ENCODE results near the gene TPCN2. TPM values are rescaled to one million over a fixed set of nuclear protein-coding genes. Genes with fewer than 3 reads are reported as not detected.

TPCN2 gene
- total and polyA plus RNA-seq, 4 donors: 6.4 to 20.8 (median 12.1) TPM

DNA sequence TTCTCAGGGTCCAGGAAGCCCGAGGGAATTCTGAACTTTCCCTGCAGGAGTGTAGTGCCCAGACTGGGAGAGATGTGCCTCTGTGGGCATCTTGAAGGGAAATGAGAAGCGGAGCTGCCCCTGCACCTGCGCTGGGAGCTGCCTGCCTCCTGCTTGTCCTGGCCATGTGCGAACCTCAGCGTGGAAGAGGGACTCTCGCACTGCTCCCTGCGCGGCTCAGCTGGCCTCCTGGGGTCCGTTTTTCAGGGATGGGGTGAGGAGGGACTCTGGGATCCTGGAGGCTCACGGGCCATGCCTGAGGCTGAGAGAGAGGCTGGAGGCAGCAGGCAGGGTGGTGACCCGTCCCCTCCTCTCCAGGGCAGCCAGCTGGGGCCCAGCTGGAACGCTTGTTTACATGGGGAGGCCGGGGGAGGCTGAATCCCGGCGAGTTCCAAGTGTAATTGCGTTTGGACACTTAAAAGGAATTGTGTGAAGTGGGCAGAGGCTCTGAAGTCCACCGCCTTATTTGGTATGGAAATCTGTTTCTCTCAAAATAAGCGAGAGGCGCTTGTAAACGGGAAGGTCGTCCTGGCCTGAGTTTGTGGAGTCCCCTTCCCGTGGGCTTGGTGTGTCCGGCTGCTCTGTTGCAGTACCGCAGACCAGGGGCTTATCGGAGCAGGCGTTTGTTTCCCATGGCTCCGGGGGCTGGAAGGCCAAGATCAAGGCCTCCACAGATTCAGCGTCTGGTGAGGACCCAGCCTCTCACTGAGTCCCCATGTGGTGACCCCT is 34.5 kb upstream of the TPCN2 start:
- no peak for DNase-seq (ENCODE audit: low spot score)
- WGBS: 70% methylated on average over 28 of the region's 28 CpGs
- Histone ChIP-seq H3K9ac (ENCODE audit: low read depth in 1 of 2, low read length in 2 of 2) (no peak overlapping the region), H3K27me3 (ENCODE audit: control insufficient read depth in 4 of 4, insufficient read depth in 4 of 4, low read length in 3 of 4) (no peaks in the 10 kb centered on the region), H3K36me3 (ENCODE audit: control insufficient read depth in 4 of 4, insufficient read depth in 3 of 4, low read depth in 1 of 4, low read length in 3 of 4) (no peaks in the 10 kb centered on the region), H3K4me3 (ENCODE audit: low read depth in 1 of 3, low read length in 3 of 3) (no peak overlapping the region), H3K4me1 (ENCODE audit: control insufficient read depth in 4 of 4, insufficient read depth in 4 of 4, low read length in 3 of 4) (peaks cover 17 to 34% (median 20%) of the 10 kb centered on the region in 4 donors), H3K27ac (ENCODE audit: low read depth in 1 of 2, low read length in 2 of 2) (peak overlapping the region; percentile 43 to 50), H3K9me3 (ENCODE audit: control insufficient read depth in 4 of 4, low read length in 3 of 4) (no peaks in the 10 kb centered on the region)
- peak; percentile 20 for TF ChIP-seq NR2F2 (IDR thresholded peaks at IDR 0.05)
- no peak for TF ChIP-seq RAD21 (IDR thresholded peaks at IDR 0.05)

DNA sequence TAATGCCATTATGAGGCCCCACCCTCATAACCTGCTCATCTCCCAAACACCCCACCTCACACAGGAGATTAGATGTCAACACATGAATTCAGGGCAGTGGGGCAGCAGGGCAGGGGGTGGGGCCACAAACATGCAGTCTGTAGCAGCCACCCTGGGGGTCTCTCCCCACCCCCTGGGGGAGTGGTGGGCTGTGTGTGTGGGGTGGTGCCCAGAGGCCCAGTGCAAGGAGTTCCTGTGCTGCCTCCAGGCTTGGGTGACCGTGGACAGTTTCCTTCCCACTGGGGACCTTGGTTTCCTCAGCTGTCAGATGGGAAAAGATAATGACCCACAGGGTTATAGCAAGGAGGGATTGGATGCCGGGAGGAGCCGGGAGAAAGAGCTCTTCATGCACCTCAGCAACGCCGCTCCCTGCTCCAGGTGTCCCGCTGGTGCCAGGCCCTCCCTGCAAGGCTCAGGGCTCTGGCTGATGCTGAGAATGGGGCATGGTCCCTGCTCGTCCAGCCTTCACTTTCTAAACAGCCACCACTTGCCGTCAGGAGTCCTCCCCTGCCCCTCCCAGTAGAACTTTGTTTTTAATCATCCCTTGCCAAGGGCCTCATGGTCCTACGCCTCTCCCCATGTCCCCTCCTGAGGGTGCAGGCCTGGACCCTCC is 33.7 kb upstream of the TPCN2 start:
- Histone ChIP-seq H3K9ac (ENCODE audit: low read depth in 1 of 2, low read length in 2 of 2) (no peak overlapping the region), H3K9me3 (ENCODE audit: control insufficient read depth in 4 of 4, low read length in 3 of 4) (no peaks in the 10 kb centered on the region), H3K36me3 (ENCODE audit: control insufficient read depth in 4 of 4, insufficient read depth in 3 of 4, low read depth in 1 of 4, low read length in 3 of 4) (no peaks in the 10 kb centered on the region), H3K27me3 (ENCODE audit: control insufficient read depth in 4 of 4, insufficient read depth in 4 of 4, low read length in 3 of 4) (no peaks in the 10 kb centered on the region), H3K4me3 (ENCODE audit: low read depth in 1 of 3, low read length in 3 of 3) (no peak overlapping the region), H3K4me1 (ENCODE audit: control insufficient read depth in 4 of 4, insufficient read depth in 4 of 4, low read length in 3 of 4) (peaks cover 11 to 26% (median 13%) of the 10 kb centered on the region in 4 donors), H3K27ac (ENCODE audit: low read depth in 1 of 2, low read length in 2 of 2) (peak overlapping the region in 1 of 2 donors; percentile 50)
- TF ChIP-seq FOXA1 (IDR thresholded peaks at IDR 0.05) (no peak), REST (IDR thresholded peaks at IDR 0.05) (no peak), GABPA (IDR thresholded peaks at IDR 0.05 in 1 of 2, conservative IDR thresholded peaks at IDR 0.05 in 1 of 2) (no peak), EGR1 (IDR thresholded peaks at IDR 0.05; ENCODE audit: low read depth in 2 of 2) (no peak), RXRA (IDR thresholded peaks at IDR 0.05) (no peak), NR2F2 (IDR thresholded peaks at IDR 0.05) (no peak), YY1 (IDR thresholded peaks at IDR 0.05) (no peak), HNF4A (conservative IDR thresholded peaks at IDR 0.05) (no peak), RAD21 (IDR thresholded peaks at IDR 0.05) (no peak), HNF4G (IDR thresholded peaks at IDR 0.05) (no peak), SP1 (IDR thresholded peaks at IDR 0.05) (no peak), ZBTB33 (IDR thresholded peaks at IDR 0.05) (no peak), TAF1 (conservative IDR thresholded peaks at IDR 0.05) (no peak), JUND (IDR thresholded peaks at IDR 0.05) (no peak)
- TF ChIP-seq, protein P1, sequence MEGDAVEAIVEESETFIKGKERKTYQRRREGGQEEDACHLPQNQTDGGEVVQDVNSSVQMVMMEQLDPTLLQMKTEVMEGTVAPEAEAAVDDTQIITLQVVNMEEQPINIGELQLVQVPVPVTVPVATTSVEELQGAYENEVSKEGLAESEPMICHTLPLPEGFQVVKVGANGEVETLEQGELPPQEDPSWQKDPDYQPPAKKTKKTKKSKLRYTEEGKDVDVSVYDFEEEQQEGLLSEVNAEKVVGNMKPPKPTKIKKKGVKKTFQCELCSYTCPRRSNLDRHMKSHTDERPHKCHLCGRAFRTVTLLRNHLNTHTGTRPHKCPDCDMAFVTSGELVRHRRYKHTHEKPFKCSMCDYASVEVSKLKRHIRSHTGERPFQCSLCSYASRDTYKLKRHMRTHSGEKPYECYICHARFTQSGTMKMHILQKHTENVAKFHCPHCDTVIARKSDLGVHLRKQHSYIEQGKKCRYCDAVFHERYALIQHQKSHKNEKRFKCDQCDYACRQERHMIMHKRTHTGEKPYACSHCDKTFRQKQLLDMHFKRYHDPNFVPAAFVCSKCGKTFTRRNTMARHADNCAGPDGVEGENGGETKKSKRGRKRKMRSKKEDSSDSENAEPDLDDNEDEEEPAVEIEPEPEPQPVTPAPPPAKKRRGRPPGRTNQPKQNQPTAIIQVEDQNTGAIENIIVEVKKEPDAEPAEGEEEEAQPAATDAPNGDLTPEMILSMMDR (IDR thresholded peaks at IDR 0.05; ENCODE audit: low read depth, low read length, missing input control): no peak
- TF ChIP-seq, protein P2, sequence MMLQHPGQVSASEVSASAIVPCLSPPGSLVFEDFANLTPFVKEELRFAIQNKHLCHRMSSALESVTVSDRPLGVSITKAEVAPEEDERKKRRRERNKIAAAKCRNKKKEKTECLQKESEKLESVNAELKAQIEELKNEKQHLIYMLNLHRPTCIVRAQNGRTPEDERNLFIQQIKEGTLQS (IDR thresholded peaks at IDR 0.05): no peak
- 87% methylated on average over 9 of the region's 9 CpGs for WGBS
- DNase-seq (ENCODE audit: low spot score): no peak
